SK-N-SH (cell line): ENCODE measurements around the gene GPD2. TPM values are rescaled to one million over a fixed set of nuclear protein-coding genes. Genes with fewer than 3 reads are reported as not detected.

Experiments
- CTCF ChIA-PET: fragments of 300-600, 350-600 bp; formaldehyde crosslinking; extraction: SDS; loops from one replicate; lab custom pipeline; 2021; lab: Yijun Ruan, JAX
- POLR2A ChIA-PET: fragments of 350-600 bp; sonication (Branson Sonifier 250); formaldehyde crosslinking; extraction: SDS; loops from one replicate; lab custom pipeline; 2020; ENCODE audit warnings: antibody characterized with exemption, inconsistent platforms; lab: Yijun Ruan, JAX
- DNase-seq: peaks from one replicate; pipeline ENCODE4 v3.0.0; 2012
- H2AFZ ChIP-seq: fragments of 200-600 bp; sonication (generic); 2 replicates; pipeline ENCODE4 v1.8.1; 2016; ENCODE audit warnings: antibody characterized with exemption, mild to moderate bottlenecking, low read depth
- H3F3A ChIP-seq: fragments of 200-600 bp; sonication (generic); replicated peaks from 2 replicates; pipeline ENCODE3; 2016; ENCODE audit warnings: antibody characterized with exemption, mild to moderate bottlenecking; ENCODE audit not compliant: insufficient read depth
- H3K27ac ChIP-seq, 2 experiments: fragments of 200-500 bp in 1 of 2; fragments of 200-600 bp in 1 of 2; sonication (Bioruptor generic) in 1 of 2; sonication (generic), shearing (Covaris generic) in 1 of 2; 2 replicates each; pipeline versions ENCODE4 v1.5.1 to v1.6.1; 2014 to 2016; ENCODE audit warnings: low read depth in 2 of 2, inconsistent platforms in 1 of 2, low read length in 1 of 2, mild to moderate bottlenecking in 1 of 2, mixed read lengths in 1 of 2
- H3K27me3 ChIP-seq: fragments of 200-600 bp; sonication (generic), shearing (Covaris generic); 2 replicates; pipeline ENCODE4 v1.6.1; 2016; ENCODE audit warnings: mixed run types; ENCODE audit not compliant: insufficient read depth
- H3K36me3 ChIP-seq, 2 experiments: fragments of 200-500 bp in 1 of 2; fragments of 200-600 bp in 1 of 2; sonication (Bioruptor generic) in 1 of 2; sonication (generic) in 1 of 2; replicated peaks in 1 of 2; 2 replicates each; pipeline versions ENCODE3 to v1.5.1; 2014 to 2016; ENCODE audit warnings: low read length in 1 of 2, mild to moderate bottlenecking in 1 of 2; ENCODE audit not compliant: insufficient read depth in 2 of 2, control insufficient read depth in 1 of 2
- H3K4me1 ChIP-seq, 2 experiments: fragments of 200-500 bp in 1 of 2; fragments of 200-600 bp in 1 of 2; sonication (Bioruptor generic) in 1 of 2; sonication (generic), shearing (Covaris generic) in 1 of 2; 2 replicates each; pipeline versions ENCODE4 v1.5.1 to v1.6.1; 2014 to 2016; ENCODE audit warnings: low read depth in 1 of 2, low read length in 1 of 2, mixed run types in 1 of 2; ENCODE audit not compliant: insufficient read depth in 2 of 2, control insufficient read depth in 1 of 2
- H3K4me2 ChIP-seq: fragments of 200-600 bp; sonication (generic), shearing (Covaris generic); 2 replicates; pipeline ENCODE4 v1.6.1; 2017; ENCODE audit warnings: mixed run types
- H3K4me3 ChIP-seq, 2 experiments: fragments of 200-500 bp in 1 of 2; fragments of 200-600 bp in 1 of 2; sonication (Bioruptor generic) in 1 of 2; sonication (generic), shearing (Covaris generic) in 1 of 2; 2 replicates each; pipeline versions ENCODE4 v1.5.1 to v1.8.1; 2014 to 2016; ENCODE audit warnings: low read depth in 2 of 2, inconsistent platforms in 1 of 2, low read length in 1 of 2, mild to moderate bottlenecking in 1 of 2, mixed read lengths in 1 of 2, moderate library complexity in 1 of 2
- H3K79me2 ChIP-seq: fragments of 200-600 bp; sonication (generic); 2 replicates; pipeline ENCODE4 v1.8.1; 2017; ENCODE audit warnings: mild to moderate bottlenecking; ENCODE audit not compliant: insufficient read depth
- H3K9ac ChIP-seq: fragments of 200-600 bp; sonication (generic); 2 replicates; pipeline ENCODE4 v1.6.1; 2017; ENCODE audit warnings: mixed run types
- H3K9me2 ChIP-seq: fragments of 200-600 bp; sonication (generic); 2 replicates; pipeline ENCODE4 v1.6.1; 2017; ENCODE audit warnings: mixed run types
- H3K9me3 ChIP-seq: fragments of 200-600 bp; sonication (generic); 2 replicates; pipeline ENCODE4 v1.6.1; 2017; ENCODE audit warnings: mixed run types, mild to moderate bottlenecking, moderate library complexity
- H4K20me1 ChIP-seq: fragments of 200-600 bp; sonication (generic); 2 replicates; pipeline ENCODE4 v1.6.1; 2017; ENCODE audit warnings: mild to moderate bottlenecking, mixed run types; ENCODE audit not compliant: insufficient read depth
- EZH2phosphoT487 ChIP-seq: fragments of 200-600 bp; sonication (generic); IDR thresholded peaks from 2 replicates; pipeline ENCODE4 v1.6.1; 2017; ENCODE audit warnings: low read depth, mixed run types, mild to moderate bottlenecking, antibody characterized with exemption, moderate library complexity, borderline replicate concordance
- FOXJ3 ChIP-seq: sonication (generic); formaldehyde crosslinking; IDR thresholded peaks from 2 replicates; pipeline ENCODE4 v1.5.1; 2020; ENCODE audit warnings: mild to moderate bottlenecking, missing genetic modification reagents
- MAX ChIP-seq: IDR thresholded peaks from 2 replicates; pipeline ENCODE4 v1.4.0; 2012; ENCODE audit warnings: low read depth
- MXI1 ChIP-seq: IDR thresholded peaks from 2 replicates; pipeline ENCODE4 v1.6.1; 2012; ENCODE audit warnings: mild to moderate bottlenecking, low read depth, low read length, improper control_type of control experiment
- RCOR1 ChIP-seq: fragments of 150-350 bp; IDR thresholded peaks from 2 replicates; pipeline ENCODE4 v1.6.1; 2017; ENCODE audit warnings: antibody characterized with exemption, low read length
- REST ChIP-seq: IDR thresholded peaks from 2 replicates; pipeline ENCODE4 v1.6.1; 2012; ENCODE audit warnings: mild to moderate bottlenecking, low read depth, low read length, moderate library complexity
- SMC3 ChIP-seq: IDR thresholded peaks from 2 replicates; pipeline ENCODE4 v1.6.1; 2012; ENCODE audit warnings: low read depth, low read length, improper control_type of control experiment
- TAF1 ChIP-seq: IDR thresholded peaks from 2 replicates; pipeline ENCODE4 v1.6.1; 2012; ENCODE audit warnings: low read depth, mild to moderate bottlenecking, low read length, moderate library complexity, borderline replicate concordance
- TCF12 ChIP-seq: IDR thresholded peaks from 2 replicates; pipeline ENCODE4 v1.4.0; 2012
- WGBS: methylation state at CpG from one replicate; pipeline ENCODE4 v1.1.6; 2017; ENCODE audit warnings: low lambda C conversion rate; 5-methylcytosine and 5-hydroxymethylcytosine counted together
- polyA plus RNA-seq, 3 experiments: library from polyadenylated mRNA; depleted of rRNA; stranded (reverse); fragments of >200 nt; gene quantifications; 2 replicates each; pipeline ENCODE4 v1.2.3, GENCODE V29; 2012
- TF ChIP-seq, protein P1 (sequence below): IDR thresholded peaks from 2 replicates; pipeline ENCODE4 v1.4.0; 2012; ENCODE audit warnings: low read depth, borderline replicate concordance
- TF ChIP-seq, protein P2 (sequence below): fragments of 200-600 bp; sonication (generic); IDR thresholded peaks from 2 replicates; pipeline ENCODE4 v1.6.1; 2017; ENCODE audit warnings: antibody characterized with exemption, mild to moderate bottlenecking, moderate library complexity

Gene GPD2
- polyA plus RNA-seq, 1 of the 3 experiments (the other 2 are of a cell fraction): 4.8 TPM

DNA sequence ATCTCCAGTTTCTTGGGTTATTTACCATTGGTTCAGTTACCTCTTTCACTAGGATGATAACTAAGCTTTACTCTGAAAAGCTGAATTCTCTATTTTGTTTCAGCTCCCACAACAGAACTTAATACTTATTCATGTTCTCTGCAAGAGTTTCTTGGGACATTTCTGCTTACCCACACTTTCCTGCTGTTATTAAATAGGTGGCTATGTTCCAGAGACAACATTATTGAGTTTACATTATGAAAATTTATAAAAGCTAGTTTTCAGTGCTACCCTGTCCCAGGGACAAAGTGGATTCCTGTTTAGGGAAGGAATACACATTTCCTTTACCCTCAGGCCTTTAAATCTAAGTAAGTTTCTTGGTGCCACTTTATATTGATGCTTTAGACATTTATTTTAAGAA lies 7.0 kb upstream of the GPD2 start:
- Histone ChIP-seq H3K79me2 (no peaks in the 10 kb centered on the region), H3K27me3 (no peaks in the 10 kb centered on the region), H3K27ac (no peak overlapping the region), H3F3A (no peaks in the 10 kb centered on the region), H3K4me2 (no peak overlapping the region), H3K9ac (no peak overlapping the region), H3K9me2 (no peaks in the 10 kb centered on the region), H3K9me3 (no peaks in the 10 kb centered on the region), H3K4me3 (no peak overlapping the region), H3K4me1 (peaks cover 0 to 6% of the 10 kb centered on the region in 2 experiments; a peak in 1 of 4 replicates), H2AFZ (no peak overlapping the region), H3K36me3 (no peaks in the 10 kb centered on the region), H4K20me1 (no peaks in the 10 kb centered on the region)
- DNase-seq: no peak
- ChIA-PET CTCF (interaction anchor here (1.1 kb wide), 1 partner anchor 28 kb away, joined by 3 read pairs; no protein-coding TSS in a partner anchor), POLR2A (no interaction called here)
- TF ChIP-seq, protein P1, sequence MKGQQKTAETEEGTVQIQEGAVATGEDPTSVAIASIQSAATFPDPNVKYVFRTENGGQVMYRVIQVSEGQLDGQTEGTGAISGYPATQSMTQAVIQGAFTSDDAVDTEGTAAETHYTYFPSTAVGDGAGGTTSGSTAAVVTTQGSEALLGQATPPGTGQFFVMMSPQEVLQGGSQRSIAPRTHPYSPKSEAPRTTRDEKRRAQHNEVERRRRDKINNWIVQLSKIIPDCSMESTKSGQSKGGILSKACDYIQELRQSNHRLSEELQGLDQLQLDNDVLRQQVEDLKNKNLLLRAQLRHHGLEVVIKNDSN: no peak

DNA sequence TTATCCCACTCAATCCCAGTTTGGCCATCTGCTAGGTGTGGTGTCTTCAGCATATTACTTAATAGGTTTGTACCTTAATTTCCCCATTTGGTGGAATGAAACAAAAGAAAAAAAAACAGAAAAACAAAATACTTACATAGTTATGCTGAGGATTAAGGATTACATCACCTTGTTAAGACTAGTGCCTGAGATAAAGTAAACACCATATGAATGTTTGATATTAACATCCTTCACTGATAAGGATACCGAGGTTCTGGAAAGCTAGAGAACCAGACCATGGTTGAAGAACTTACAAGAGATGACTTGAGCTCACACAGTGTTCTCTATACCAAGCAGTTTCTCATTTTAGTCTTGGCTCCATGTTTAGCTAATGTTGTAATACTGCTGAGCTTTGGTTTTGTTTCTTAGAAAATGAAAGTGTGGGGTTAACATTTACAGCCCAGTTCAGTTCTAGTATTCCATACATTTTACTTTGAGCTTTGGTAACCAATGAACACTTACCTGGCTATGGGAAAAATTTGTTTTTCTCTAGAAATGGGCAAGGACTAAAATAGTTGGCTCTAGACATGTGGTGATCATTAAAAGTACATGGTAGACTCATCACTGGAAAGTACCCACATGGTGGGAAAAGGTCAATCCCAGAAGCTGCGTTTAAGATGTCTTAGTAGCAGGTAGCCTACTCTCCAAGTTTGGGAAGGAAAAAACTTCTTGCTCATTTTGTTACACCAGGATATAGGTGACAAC lies 5.8 kb upstream of the GPD2 start:
- no peak for DNase-seq
- Histone ChIP-seq H4K20me1 (no peaks in the 10 kb centered on the region), H3F3A (no peaks in the 10 kb centered on the region), H3K9ac (no peak overlapping the region), H3K9me3 (no peaks in the 10 kb centered on the region), H3K4me3 (no peak overlapping the region), H3K4me1 (peaks cover 8 to 18% of the 10 kb centered on the region in 2 experiments), H3K79me2 (no peaks in the 10 kb centered on the region), H3K4me2 (0 out of 2 replicates have a peak overlapping the region, but pooled peaks have one; percentile 9), H3K9me2 (no peaks in the 10 kb centered on the region), H3K36me3 (no peaks in the 10 kb centered on the region), H2AFZ (0 out of 2 replicates have a peak overlapping the region, but pooled peaks have one; percentile 42), H3K27ac (peak overlapping the region in 1 of 2 experiments; percentile 28; a peak in 1 of 4 replicates), H3K27me3 (no peaks in the 10 kb centered on the region)
- POLR2A ChIA-PET: no interaction called here
- CTCF ChIA-PET: interaction anchor here (1.2 kb wide), 1 partner anchor 116 kb away, joined by 3 read pairs; no protein-coding TSS in a partner anchor
- TF ChIP-seq TAF1 (no peak), MXI1 (no peak), SMC3 (no peak), EZH2phosphoT487 (no peak), RCOR1 (no peak), TCF12 (no peak), FOXJ3 (CRISPR knock-in tag) (no peak), MAX (no peak), REST (no peak)
- TF ChIP-seq, protein P1: no peak
- TF ChIP-seq, protein P2, sequence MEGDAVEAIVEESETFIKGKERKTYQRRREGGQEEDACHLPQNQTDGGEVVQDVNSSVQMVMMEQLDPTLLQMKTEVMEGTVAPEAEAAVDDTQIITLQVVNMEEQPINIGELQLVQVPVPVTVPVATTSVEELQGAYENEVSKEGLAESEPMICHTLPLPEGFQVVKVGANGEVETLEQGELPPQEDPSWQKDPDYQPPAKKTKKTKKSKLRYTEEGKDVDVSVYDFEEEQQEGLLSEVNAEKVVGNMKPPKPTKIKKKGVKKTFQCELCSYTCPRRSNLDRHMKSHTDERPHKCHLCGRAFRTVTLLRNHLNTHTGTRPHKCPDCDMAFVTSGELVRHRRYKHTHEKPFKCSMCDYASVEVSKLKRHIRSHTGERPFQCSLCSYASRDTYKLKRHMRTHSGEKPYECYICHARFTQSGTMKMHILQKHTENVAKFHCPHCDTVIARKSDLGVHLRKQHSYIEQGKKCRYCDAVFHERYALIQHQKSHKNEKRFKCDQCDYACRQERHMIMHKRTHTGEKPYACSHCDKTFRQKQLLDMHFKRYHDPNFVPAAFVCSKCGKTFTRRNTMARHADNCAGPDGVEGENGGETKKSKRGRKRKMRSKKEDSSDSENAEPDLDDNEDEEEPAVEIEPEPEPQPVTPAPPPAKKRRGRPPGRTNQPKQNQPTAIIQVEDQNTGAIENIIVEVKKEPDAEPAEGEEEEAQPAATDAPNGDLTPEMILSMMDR: no peak
- 81% methylated on average over 2 of the region's 2 CpGs for WGBS
